ENCODE data around the gene CRYBA4. TPM values are rescaled to one million over a fixed set of nuclear protein-coding genes. Genes with fewer than 3 reads are reported as not detected.

CRYBA4 gene
- total RNA-seq, 1 donor from 2014 or later = 1.0 TPM

DNA sequence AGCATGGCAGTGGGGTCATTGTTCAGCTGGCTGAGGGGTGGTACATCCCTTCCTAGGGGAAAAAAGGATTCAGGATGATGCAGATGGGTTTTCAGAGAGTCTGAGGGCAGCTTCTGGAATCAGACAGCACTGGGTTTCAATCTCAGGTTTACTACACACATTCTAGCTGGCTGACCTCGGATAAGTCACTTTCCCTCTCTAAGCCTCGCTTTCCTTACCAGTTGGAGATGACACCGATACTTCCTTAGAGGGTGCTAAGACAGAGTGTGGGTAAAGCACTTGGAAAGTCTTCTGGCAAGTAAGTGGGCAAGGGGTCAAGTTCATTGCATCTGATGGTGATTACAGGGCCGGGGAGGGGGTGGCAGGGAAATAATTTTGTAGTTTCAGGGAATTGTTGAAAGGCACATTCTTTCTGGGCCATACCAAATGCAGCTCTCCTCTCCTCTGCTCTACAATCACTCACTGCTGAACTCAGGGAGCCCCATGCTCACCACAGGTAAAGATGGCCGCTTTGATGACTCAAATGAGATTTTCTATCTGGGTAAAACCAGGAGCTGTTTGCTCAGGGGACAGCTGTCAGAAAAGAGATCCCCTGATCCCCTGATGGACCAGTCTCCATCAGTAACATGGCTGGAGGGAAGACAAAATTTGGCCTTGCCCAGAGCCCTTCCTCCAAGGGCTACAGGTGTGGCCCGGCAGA lies 29.1 kb downstream of the CRYBA4 start:
- Mint-ChIP-seq H3K27me3 (peaks cover 94% of the 10 kb centered on the region), H3K36me3 (no peaks in the 10 kb centered on the region), H3K9me3 (no peaks in the 10 kb centered on the region), H3K27ac (no peak overlapping the region), H3K4me3 (no peak overlapping the region), H3K4me1 (ENCODE audit: unreplicated experiment) (peaks cover 24% of the 10 kb centered on the region)
- TF ChIP-seq, protein P1, sequence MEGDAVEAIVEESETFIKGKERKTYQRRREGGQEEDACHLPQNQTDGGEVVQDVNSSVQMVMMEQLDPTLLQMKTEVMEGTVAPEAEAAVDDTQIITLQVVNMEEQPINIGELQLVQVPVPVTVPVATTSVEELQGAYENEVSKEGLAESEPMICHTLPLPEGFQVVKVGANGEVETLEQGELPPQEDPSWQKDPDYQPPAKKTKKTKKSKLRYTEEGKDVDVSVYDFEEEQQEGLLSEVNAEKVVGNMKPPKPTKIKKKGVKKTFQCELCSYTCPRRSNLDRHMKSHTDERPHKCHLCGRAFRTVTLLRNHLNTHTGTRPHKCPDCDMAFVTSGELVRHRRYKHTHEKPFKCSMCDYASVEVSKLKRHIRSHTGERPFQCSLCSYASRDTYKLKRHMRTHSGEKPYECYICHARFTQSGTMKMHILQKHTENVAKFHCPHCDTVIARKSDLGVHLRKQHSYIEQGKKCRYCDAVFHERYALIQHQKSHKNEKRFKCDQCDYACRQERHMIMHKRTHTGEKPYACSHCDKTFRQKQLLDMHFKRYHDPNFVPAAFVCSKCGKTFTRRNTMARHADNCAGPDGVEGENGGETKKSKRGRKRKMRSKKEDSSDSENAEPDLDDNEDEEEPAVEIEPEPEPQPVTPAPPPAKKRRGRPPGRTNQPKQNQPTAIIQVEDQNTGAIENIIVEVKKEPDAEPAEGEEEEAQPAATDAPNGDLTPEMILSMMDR (conservative IDR thresholded peaks at IDR 0.05) = no peak
- DNase-seq (ENCODE audit: extremely low spot score, unreplicated experiment) = no peak

GRCh38 chr22:26651815-26652214 lies 30.1 kb downstream of the CRYBA4 start:
- Mint-ChIP-seq H3K36me3 (no peaks in the 10 kb centered on the region), H3K4me1 (ENCODE audit: unreplicated experiment) (peaks cover 15% of the 10 kb centered on the region), H3K4me3 (no peak overlapping the region), H3K9me3 (no peaks in the 10 kb centered on the region), H3K27me3 (peaks cover 94% of the 10 kb centered on the region), H3K27ac (no peak overlapping the region)
- DNase-seq (ENCODE audit: extremely low spot score, unreplicated experiment) = no peak
- TF ChIP-seq, protein P1 (conservative IDR thresholded peaks at IDR 0.05) = no peak

- Mint-ChIP-seq H3K27me3 (peaks cover 83% of the 10 kb centered on the region), H3K27ac (no peak within 1 kb of the TSS)
Observed at GRCh38 chr22:26656891-26657851, 35.4 kb downstream of the CRYBA4 start, which contains the start of gene MIAT. MIAT (plus strand) TSS chr22:26657588.

GRCh38 chr22:26658161-26658560 lies 36.4 kb downstream of the CRYBA4 start:
- no peaks in the 10 kb centered on the region for H3K9me3 Mint-ChIP-seq
- H3K4me3 Mint-ChIP-seq = peak overlapping the region; percentile 74
- H3K27me3 Mint-ChIP-seq = peaks cover 77% of the 10 kb centered on the region
- TF ChIP-seq, protein P1 (conservative IDR thresholded peaks at IDR 0.05) = no peak
- no peak overlapping the region for H3K27ac Mint-ChIP-seq
- H3K4me1 Mint-ChIP-seq (ENCODE audit: unreplicated experiment) = peaks cover 15% of the 10 kb centered on the region
- DNase-seq (ENCODE audit: extremely low spot score, unreplicated experiment) = no peak
- no peaks in the 10 kb centered on the region for H3K36me3 Mint-ChIP-seq

More at GRCh38 chr22:26656891-26657851, 35.4 kb downstream of the CRYBA4 start, which contains the start of gene MIAT:
- Mint-ChIP-seq H3K9me3 (no peaks in the 10 kb centered on the region), H3K4me1 (ENCODE audit: unreplicated experiment) (peaks cover 15% of the 10 kb centered on the region), H3K36me3 (no peaks in the 10 kb centered on the region), H3K4me3 (peak within 1 kb of the TSS; percentile 82)
- TF ChIP-seq, protein P1 (conservative IDR thresholded peaks at IDR 0.05) = no peak
- DNase-seq (ENCODE audit: extremely low spot score, unreplicated experiment) = no peak

DNA sequence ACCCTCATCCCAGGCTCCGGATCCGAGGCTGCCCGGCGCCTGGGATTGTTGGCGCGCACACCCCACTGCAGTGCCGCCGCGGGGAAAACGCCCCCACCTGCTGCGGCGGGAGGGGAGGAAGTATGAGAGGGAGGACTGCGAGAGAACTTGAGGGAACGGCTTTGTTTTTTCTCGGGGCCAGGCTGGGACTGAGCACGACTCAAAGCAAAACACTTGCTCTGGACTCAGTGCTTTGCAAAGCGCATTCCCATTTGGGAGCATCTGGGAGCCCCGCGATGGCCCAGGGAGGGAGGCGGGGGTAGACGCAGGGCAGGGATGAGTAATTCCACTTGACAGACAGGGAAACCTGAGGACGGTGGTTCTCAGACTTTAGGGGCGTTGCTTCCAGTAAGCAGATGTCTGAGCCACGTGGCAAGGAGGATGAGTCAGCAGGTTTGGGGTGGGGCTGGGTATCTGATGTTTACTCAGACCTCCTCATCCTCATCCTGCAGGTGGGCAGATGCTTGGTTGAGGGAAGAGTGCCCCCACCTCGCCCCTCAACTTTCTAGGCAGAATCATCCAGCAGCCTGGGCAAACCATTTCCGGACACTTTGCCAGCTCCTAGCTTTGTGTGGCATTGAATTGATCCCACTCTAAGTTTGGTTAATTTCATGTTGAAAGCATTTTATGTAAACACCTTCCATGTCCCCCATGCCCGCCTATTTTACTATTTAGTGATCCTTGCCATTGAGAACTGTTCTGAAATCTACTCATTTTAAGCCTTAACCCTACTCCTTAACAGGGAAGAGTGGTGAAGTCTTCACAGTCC lies 37.1 kb downstream of the CRYBA4 start:
- Mint-ChIP-seq H3K27me3 (peaks cover 70% of the 10 kb centered on the region), H3K4me1 (ENCODE audit: unreplicated experiment) (peaks cover 15% of the 10 kb centered on the region), H3K9me3 (no peaks in the 10 kb centered on the region), H3K27ac (peak overlapping the region; percentile 58), H3K4me3 (peak overlapping the region; percentile 78), H3K36me3 (no peaks in the 10 kb centered on the region)
- DNase-seq (ENCODE audit: extremely low spot score, unreplicated experiment) = no peak
- TF ChIP-seq, protein P1 (conservative IDR thresholded peaks at IDR 0.05) = no peak

Data from type B pancreatic cell (in vitro differentiated cells).